Measurements from ENCODE around the gene HMCN2.
A peak's percentile ranks its signal among the peaks of the same experiment; 100 is the strongest.
"Not testable (repeated sequence)": the region's sequence is repeated elsewhere in the genome, so short reads cannot be mapped to it uniquely, and the experiment has no call there.

HMCN2 gene

GRCh38 chr9:130266236-130267098 lies 907 bp downstream of the HMCN2 start:
- DNase-seq: peak; percentile 35

- DNase-seq: peak; percentile 18
Observed at GRCh38 chr9:130267930-130268329, 2.4 kb downstream of the HMCN2 start.

- DNase-seq: peak; percentile 82
Observed at GRCh38 chr9:130268521-130269211, 3.1 kb downstream of the HMCN2 start.

- no peak for DNase-seq
Observed at GRCh38 chr9:130271473-130271872, 5.9 kb downstream of the HMCN2 start.

GRCh38 chr9:130275156-130275555 lies 9.6 kb downstream of the HMCN2 start:
- no peak for DNase-seq

GRCh38 chr9:130276121-130276520 lies 10.6 kb downstream of the HMCN2 start:
- DNase-seq: no peak

GRCh38 chr9:130276955-130277354 lies 11.4 kb downstream of the HMCN2 start:
- DNase-seq: no peak

- not testable (repeated sequence) for DNase-seq
Observed at GRCh38 chr9:130277525-130277924, 12.0 kb downstream of the HMCN2 start.

GRCh38 chr9:130283539-130284248 lies 18.1 kb downstream of the HMCN2 start:
- DNase-seq: no peak

GRCh38 chr9:130284249-130284625 lies 18.7 kb downstream of the HMCN2 start:
- no peak for DNase-seq

- no peak for DNase-seq
Observed at GRCh38 chr9:130284690-130285089, 19.1 kb downstream of the HMCN2 start.

- no peak for DNase-seq
Observed at GRCh38 chr9:130285271-130285670, 19.7 kb downstream of the HMCN2 start.

GRCh38 chr9:130286072-130286770 lies 20.7 kb downstream of the HMCN2 start:
- DNase-seq: no peak

GRCh38 chr9:130286781-130287428 lies 21.3 kb downstream of the HMCN2 start:
- no peak for DNase-seq

- DNase-seq: peak; percentile 14
Observed at GRCh38 chr9:130287736-130288135, 22.2 kb downstream of the HMCN2 start.

- no peak for DNase-seq
Observed at GRCh38 chr9:130288393-130288792, 22.8 kb downstream of the HMCN2 start.

- no peak for DNase-seq
Observed at GRCh38 chr9:130288926-130289690, 23.5 kb downstream of the HMCN2 start.

GRCh38 chr9:130289711-130290241 lies 24.2 kb downstream of the HMCN2 start:
- DNase-seq: no peak

GRCh38 chr9:130290291-130291181 lies 25.0 kb downstream of the HMCN2 start:
- no peak for DNase-seq

- DNase-seq: no peak
Observed at GRCh38 chr9:130291474-130291873, 25.9 kb downstream of the HMCN2 start.
